Mucosa of descending colon (tissue), 3 donors: ENCODE results near the gene FNTB. TPM values are rescaled to one million over a fixed set of nuclear protein-coding genes. Genes with fewer than 3 reads are reported as not detected.

Source experiments
- ATAC-seq: fragments of 200-7000 bp; cut with Tn5 transposase; one replicate; pipeline ENCODE4 v1.9.1; 2020; ENCODE audit warnings: mild to moderate bottlenecking, moderate library complexity
- DNase-seq, 3 donors: peaks; one replicate each; pipeline ENCODE4 v3.0.0-alpha.2; 2020
- H3K36me3 ChIP-seq: fragments of 200-600 bp; one replicate; pipeline ENCODE4 v1.8.0; 2021; ENCODE audit warnings: low read depth, mild to moderate bottlenecking
- H3K4me1 ChIP-seq: fragments of 200-600 bp; one replicate; pipeline ENCODE4 v1.8.0; 2021; ENCODE audit warnings: low read depth, mild to moderate bottlenecking
- H3K4me3 ChIP-seq: fragments of 200-600 bp; one replicate; pipeline ENCODE4 v1.8.0; 2021; ENCODE audit warnings: mild to moderate bottlenecking
- H3K9me3 ChIP-seq: fragments of 200-600 bp; one replicate; pipeline ENCODE4 v1.8.0; 2021; ENCODE audit warnings: mild to moderate bottlenecking
- intact Hi-C, 2 donors: fragments of 100-400 bp; cut with DNase I in 1 of 2; cut with micrococcal nuclease in 1 of 2; formaldehyde crosslinking; loops; one replicate each; pipeline versions ENCODE4 v1.11.0 to v1.11.1; 2022; cut with DNase I, micrococcal nuclease
- total RNA-seq, 3 donors: library from RNA; stranded (reverse); fragmentation: NEBNext Ultra II Directional in 2 of 3; extraction: Animal tissue kit (Norgen Biotek cat#: 25700) in 2 of 3; gene quantifications; one replicate each; pipeline versions ENCODE4 v1.2.1 to v1.2.4, GENCODE V29; 2021 to 2023
- TF ChIP-seq, protein P1 (sequence below): fragments of 200-600 bp; IDR thresholded peaks from one replicate; pipeline ENCODE4 v1.8.0; 2022; ENCODE audit warnings: antibody characterized with exemption, mild to moderate bottlenecking
- donor health status: DM: no; HTN: no; CAD: no; lungs with moderate emphysema.
- donor health status: DM: no; HTN: no; CAD: no.
- donor health status: DM: no; HTN: yes; CAD: no.

The FNTB gene
- total RNA-seq, 3 donors from 2014 or later: 14.5 to 18.3 (median 14.5) TPM

DNA sequence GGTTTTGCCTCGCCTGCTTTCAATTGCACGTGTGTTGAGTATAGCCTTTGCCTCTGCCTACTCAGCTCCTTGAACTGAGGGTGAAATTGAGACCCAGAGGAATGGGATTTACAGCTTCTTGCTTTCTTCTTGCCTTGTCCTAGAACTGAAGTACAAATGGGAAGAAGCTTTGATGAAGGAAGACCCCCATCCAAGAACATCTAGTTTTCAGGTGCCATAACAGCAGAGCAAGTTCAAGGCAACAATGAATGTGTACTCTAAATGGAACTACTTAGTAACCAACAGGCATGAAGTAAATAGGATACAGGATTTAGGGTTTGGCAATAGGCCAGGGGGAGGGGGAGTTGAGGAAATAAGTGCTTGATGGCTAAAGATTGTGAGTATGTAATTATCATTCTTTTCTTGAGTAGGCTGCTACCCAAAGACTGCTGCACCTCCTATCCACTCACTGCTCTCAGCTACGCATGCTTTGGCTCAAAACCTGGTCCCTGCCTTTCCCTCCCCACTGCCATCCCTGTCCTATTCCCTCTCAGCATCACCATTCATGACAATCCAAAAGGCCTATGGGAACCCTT, 46.3 kb upstream of the FNTB start:
- intact Hi-C loops: no loop called here
- TF ChIP-seq, protein P1, sequence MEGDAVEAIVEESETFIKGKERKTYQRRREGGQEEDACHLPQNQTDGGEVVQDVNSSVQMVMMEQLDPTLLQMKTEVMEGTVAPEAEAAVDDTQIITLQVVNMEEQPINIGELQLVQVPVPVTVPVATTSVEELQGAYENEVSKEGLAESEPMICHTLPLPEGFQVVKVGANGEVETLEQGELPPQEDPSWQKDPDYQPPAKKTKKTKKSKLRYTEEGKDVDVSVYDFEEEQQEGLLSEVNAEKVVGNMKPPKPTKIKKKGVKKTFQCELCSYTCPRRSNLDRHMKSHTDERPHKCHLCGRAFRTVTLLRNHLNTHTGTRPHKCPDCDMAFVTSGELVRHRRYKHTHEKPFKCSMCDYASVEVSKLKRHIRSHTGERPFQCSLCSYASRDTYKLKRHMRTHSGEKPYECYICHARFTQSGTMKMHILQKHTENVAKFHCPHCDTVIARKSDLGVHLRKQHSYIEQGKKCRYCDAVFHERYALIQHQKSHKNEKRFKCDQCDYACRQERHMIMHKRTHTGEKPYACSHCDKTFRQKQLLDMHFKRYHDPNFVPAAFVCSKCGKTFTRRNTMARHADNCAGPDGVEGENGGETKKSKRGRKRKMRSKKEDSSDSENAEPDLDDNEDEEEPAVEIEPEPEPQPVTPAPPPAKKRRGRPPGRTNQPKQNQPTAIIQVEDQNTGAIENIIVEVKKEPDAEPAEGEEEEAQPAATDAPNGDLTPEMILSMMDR: no peak
- DNase-seq (peak in 1 of 3 donors; percentile 41), ATAC-seq (no peak)
- no peak overlapping the region for H3K4me3 ChIP-seq
- no peaks in the 10 kb centered on the region for H3K36me3 ChIP-seq
- no peaks in the 10 kb centered on the region for H3K9me3 ChIP-seq
- peaks cover 26% of the 10 kb centered on the region for H3K4me1 ChIP-seq

DNA sequence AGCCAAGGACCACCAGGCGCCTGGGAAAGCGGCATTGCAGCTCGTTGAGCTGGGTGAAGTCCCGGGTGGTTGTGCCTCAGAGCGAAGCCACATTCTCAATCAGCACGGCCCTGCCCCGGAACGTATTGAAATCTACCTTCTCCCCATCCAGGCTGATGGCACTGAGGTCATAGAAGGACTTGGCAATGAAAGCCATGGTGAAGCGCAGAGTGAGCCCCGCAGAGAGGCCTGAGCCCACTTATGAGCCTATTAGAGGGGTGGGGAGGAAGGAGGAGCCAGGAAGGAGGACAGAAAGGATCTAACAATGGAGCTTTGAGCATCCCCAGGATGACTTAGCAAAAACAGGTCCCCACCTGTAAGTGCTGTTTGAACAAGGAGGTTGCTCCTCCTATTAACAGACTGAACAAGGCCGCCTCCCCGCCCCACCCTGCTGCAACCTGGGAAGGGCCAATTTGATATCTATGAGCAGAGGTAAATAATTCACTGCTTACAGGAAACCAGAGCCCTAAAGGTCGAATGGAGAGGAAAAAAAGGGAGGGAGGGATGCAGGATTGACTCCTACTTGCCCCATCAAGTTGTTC, 44.1 kb upstream of the FNTB start, which contains the start of gene GPX2:
GPX2 (minus strand) TSS at position 215 of the 581 bp plus-strand sequence; CDS start at position 196, 19 bp downstream.
- Histone ChIP-seq H3K4me3 (no peak within 1 kb of the TSS), H3K9me3 (no peaks in the 10 kb centered on the region), H3K36me3 (no peaks in the 10 kb centered on the region), H3K4me1 (peaks cover 26% of the 10 kb centered on the region)
- TF ChIP-seq, protein P1: no peak
- ATAC-seq: peak; percentile 80
- intact Hi-C loops: no loop called here
- DNase-seq: peak; percentile 90 to 91 (median 90)

DNA sequence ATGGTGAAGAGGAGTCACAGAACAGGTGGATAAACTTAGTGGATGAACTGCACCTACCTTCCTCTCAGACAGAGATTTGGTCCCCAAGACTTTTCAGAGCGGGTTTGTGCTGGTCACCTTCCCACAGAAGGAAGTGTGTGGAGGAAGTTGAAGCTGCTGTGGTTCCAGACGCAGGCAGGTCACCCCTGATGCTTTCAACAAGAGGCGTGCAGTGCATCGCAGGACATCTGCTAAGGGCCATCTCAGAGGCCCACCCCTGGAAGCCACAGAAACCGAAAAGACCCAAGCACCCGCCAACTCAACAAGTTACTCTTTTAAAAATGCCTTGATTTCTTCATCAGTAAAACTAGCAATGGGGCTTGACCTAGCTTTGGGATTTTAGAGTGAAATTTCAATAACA, 43.1 kb upstream of the FNTB start:
- no peak overlapping the region for H3K4me3 ChIP-seq
- no peak for DNase-seq
- no peaks in the 10 kb centered on the region for H3K9me3 ChIP-seq
- TF ChIP-seq, protein P1: no peak
- ATAC-seq: no peak
- peaks cover 26% of the 10 kb centered on the region for H3K4me1 ChIP-seq
- intact Hi-C loops: no loop called here
- no peaks in the 10 kb centered on the region for H3K36me3 ChIP-seq

GRCh38 chr14:64944041-64944440, 42.7 kb upstream of the FNTB start:
- Histone ChIP-seq H3K4me3 (no peak overlapping the region), H3K9me3 (no peaks in the 10 kb centered on the region), H3K36me3 (no peaks in the 10 kb centered on the region), H3K4me1 (peaks cover 25% of the 10 kb centered on the region)
- ATAC-seq (no peak), DNase-seq (no peak)
- intact Hi-C loops: no loop called here
- TF ChIP-seq, protein P1: no peak

GRCh38 chr14:64944861-64945260, 41.8 kb upstream of the FNTB start:
- H3K9me3 ChIP-seq: no peaks in the 10 kb centered on the region
- TF ChIP-seq, protein P1: no peak
- no peaks in the 10 kb centered on the region for H3K36me3 ChIP-seq
- ATAC-seq (no peak), DNase-seq (no peak)
- intact Hi-C loops: no loop called here
- H3K4me3 ChIP-seq: no peak overlapping the region
- H3K4me1 ChIP-seq: peaks cover 17% of the 10 kb centered on the region
